RWPE1 (cell line): ENCODE results near the gene ETV6.

Experiments
- CTCF ChIA-PET: fragments of 350-600 bp; sonication (Branson Sonifier 250); formaldehyde crosslinking; extraction: SDS; loops from one replicate; lab custom pipeline; 2021; lab: Yijun Ruan, JAX
- POLR2A ChIA-PET: fragments of 400-600 bp; formaldehyde crosslinking; extraction: SDS; loops from one replicate; lab custom pipeline; 2020; ENCODE audit warnings: antibody characterized with exemption; ENCODE audit not compliant: low non-redundant PET; lab: Yijun Ruan, JAX
- DNase-seq: peaks from one replicate; pipeline ENCODE4 v3.0.0; 2012; ENCODE audit warnings: low spot score
- H3K27ac ChIP-seq: fragments of 450-650 bp; 2 replicates; pipeline ENCODE4 v1.5.1; 2017
- CTCF ChIP-seq: fragments of 450-650 bp; conservative IDR thresholded peaks from 2 replicates; pipeline ENCODE4 v1.5.1; 2017; ENCODE audit warnings: low read depth, mild to moderate bottlenecking

Gene ETV6

GRCh38 chr12:11891754-11892386 lies 242.4 kb downstream of the ETV6 start:
- DNase-seq = no peak
- ChIA-PET POLR2A (interaction anchor here (0.7 kb wide), 1 partner anchor 729 kb away, joined by 3 read pairs; no protein-coding TSS in a partner anchor), CTCF (interaction anchor here (0.6 to 0.9 kb wide), 4 partner anchors 15 to 311 kb away, joined by 3 to 8 read pairs (median 4); no protein-coding TSS in a partner anchor)
- TF ChIP-seq CTCF = no peak
- H3K27ac ChIP-seq = no peak overlapping the region

- TF ChIP-seq CTCF = no peak
- no peak overlapping the region for H3K27ac ChIP-seq
- POLR2A ChIA-PET = no interaction called here
- CTCF ChIA-PET = no interaction called here
- no peak for DNase-seq
Measured at GRCh38 chr12:11893998-11894397, 244.5 kb downstream of the ETV6 start.

- no peak overlapping the region for H3K27ac ChIP-seq
- ChIA-PET CTCF (no interaction called here), POLR2A (no interaction called here)
- no peak for TF ChIP-seq CTCF
- DNase-seq = no peak
Measured at GRCh38 chr12:11894890-11895289, 245.4 kb downstream of the ETV6 start.

GRCh38 chr12:11895421-11896078 lies 246.1 kb downstream of the ETV6 start:
- no peak for TF ChIP-seq CTCF
- no peak for DNase-seq
- ChIA-PET POLR2A (no interaction called here), CTCF (no interaction called here)
- no peak overlapping the region for H3K27ac ChIP-seq

GRCh38 chr12:11896417-11896929 lies 247.0 kb downstream of the ETV6 start:
- no peak for TF ChIP-seq CTCF
- ChIA-PET POLR2A (no interaction called here), CTCF (interaction anchor here (0.6 kb wide), 1 partner anchor 325 kb away, joined by 6 read pairs; no protein-coding TSS in a partner anchor)
- H3K27ac ChIP-seq = no peak overlapping the region
- DNase-seq = no peak

GRCh38 chr12:11897923-11898322 lies 248.4 kb downstream of the ETV6 start:
- DNase-seq = no peak
- ChIA-PET POLR2A (no interaction called here), CTCF (no interaction called here)
- no peak overlapping the region for H3K27ac ChIP-seq
- no peak for TF ChIP-seq CTCF
